Choroid plexus epithelial cell (primary cell): ENCODE data around the gene KIAA1191.
A peak's percentile ranks its signal among the peaks of the same experiment; 100 is the strongest.

Experiments used
- DNase-seq: peaks from one replicate; pipeline ENCODE4 v3.0.0-alpha.2; 2010; ENCODE audit warnings: low read depth
- H3K4me3 ChIP-seq: 2 replicates; pipeline ENCODE4 v1.5.1; 2011; ENCODE audit warnings: low read depth, mild to moderate bottlenecking, control low read depth, low read length, moderate library complexity
- CTCF ChIP-seq: conservative IDR thresholded peaks from 2 replicates; pipeline ENCODE4 v1.5.1; 2011; ENCODE audit warnings: low read depth, mild to moderate bottlenecking, control low read depth, inconsistent platforms, low read length, moderate library complexity

KIAA1191 gene

GRCh38 chr5:176362233-176362490 is 598 bp upstream of the KIAA1191 start:
- no peak for DNase-seq
- TF ChIP-seq CTCF = no peak
- peak overlapping the region; percentile 97 for H3K4me3 ChIP-seq

- no peak for TF ChIP-seq CTCF
Measured at GRCh38 chr5:176360894-176361436, 599 bp downstream of the KIAA1191 start.

GRCh38 chr5:176359658-176360057 is 1.9 kb downstream of the KIAA1191 start:
- DNase-seq = peak; percentile 9
- no peak overlapping the region for H3K4me3 ChIP-seq
- no peak for TF ChIP-seq CTCF

More at GRCh38 chr5:176360894-176361436, 599 bp downstream of the KIAA1191 start:
- DNase-seq = peak; percentile 20
- peak overlapping the region; percentile 97 for H3K4me3 ChIP-seq

- no peak for DNase-seq
- no peak for TF ChIP-seq CTCF
- H3K4me3 ChIP-seq = no peak overlapping the region
Measured at GRCh38 chr5:176356179-176356566, 5.4 kb downstream of the KIAA1191 start.

GRCh38 chr5:176355400-176356178 is 6.0 kb downstream of the KIAA1191 start:
- no peak for DNase-seq
- TF ChIP-seq CTCF = no peak
- no peak overlapping the region for H3K4me3 ChIP-seq

- H3K4me3 ChIP-seq = no peak overlapping the region
- TF ChIP-seq CTCF = no peak
- no peak for DNase-seq
Measured at GRCh38 chr5:176353533-176353932, 8.0 kb downstream of the KIAA1191 start.
